MCF 10A (cell line): ENCODE measurements around the gene ATG12. TPM values are rescaled to one million over a fixed set of nuclear protein-coding genes. Genes with fewer than 3 reads are reported as not detected.
"Not testable (repeated sequence)": the region's sequence is repeated elsewhere in the genome, so short reads cannot be mapped to it uniquely, and the experiment has no call there.

Experiments
- BruUV-seq: library from RNA; stranded (reverse); fragments of 400-500 nt; replicated peaks from 2 replicates; lab custom pipeline; 2021; lab: Mats Ljungman, UMichigan
- CTCF ChIA-PET: fragments of 300-600 bp; sonication (Branson Sonifier 250); formaldehyde crosslinking; extraction: SDS; loops from one replicate; lab custom pipeline; 2021; ENCODE audit warnings: antibody characterized with exemption, inconsistent platforms; lab: Yijun Ruan, JAX
- POLR2A ChIA-PET: fragments of 300-600, 350-650 bp; sonication (Branson Sonifier 250); formaldehyde crosslinking; extraction: SDS; loops from one replicate; lab custom pipeline; 2020; ENCODE audit warnings: antibody characterized with exemption, inconsistent platforms; lab: Yijun Ruan, JAX
- DNase-seq: peaks from one replicate; pipeline ENCODE4 v3.0.0-alpha.2; 2018; ENCODE audit not compliant: unreplicated experiment
- H3K27ac Mint-ChIP-seq: one replicate; pipeline ENCODE4 v1.8.0; 2022; ENCODE audit warnings: mild to moderate bottlenecking, low read depth, mixed read lengths; ENCODE audit not compliant: unreplicated experiment
- H3K27me3 Mint-ChIP-seq: one replicate; pipeline ENCODE4 v1.8.0; 2022; ENCODE audit warnings: mixed read lengths; ENCODE audit not compliant: insufficient read depth, unreplicated experiment
- H3K36me3 Mint-ChIP-seq: one replicate; pipeline ENCODE4 v1.8.0; 2022; ENCODE audit warnings: mild to moderate bottlenecking, moderate library complexity, mixed read lengths; ENCODE audit not compliant: insufficient read depth, unreplicated experiment
- H3K4me1 Mint-ChIP-seq: one replicate; pipeline ENCODE4 v1.8.0; 2022; ENCODE audit warnings: mixed read lengths; ENCODE audit not compliant: insufficient read depth, unreplicated experiment
- H3K4me3 Mint-ChIP-seq: one replicate; pipeline ENCODE4 v1.8.0; 2022; ENCODE audit warnings: mild to moderate bottlenecking, moderate library complexity, mixed read lengths; ENCODE audit not compliant: unreplicated experiment
- H3K9me3 Mint-ChIP-seq: one replicate; pipeline ENCODE4 v1.8.0; 2022; ENCODE audit warnings: mixed read lengths; ENCODE audit not compliant: unreplicated experiment
- CTCF ChIP-seq: fragments of 200-600 bp; IDR thresholded peaks from one replicate; pipeline ENCODE4 v1.8.0; 2022; ENCODE audit warnings: antibody characterized with exemption, mild to moderate bottlenecking; ENCODE audit not compliant: unreplicated experiment
- intact Hi-C: fragments of 100-400 bp; cut with micrococcal nuclease; formaldehyde crosslinking; loops from 2 replicates; pipeline ENCODE4 v1.14.1; 2022
- total RNA-seq: library from RNA; stranded (reverse); gene quantifications from 2 replicates; pipeline ENCODE4 v1.2.3, GENCODE V29; 2022

ATG12 gene
- total RNA-seq, 1 experiment from 2014 or later, result 42.6 TPM

GRCh38 chr5:115835481-115835880 is 5.9 kb downstream of the ATG12 start:
- CTCF ChIA-PET, result interaction anchor here (0.7 to 2.4 kb wide), 4 partner anchors 131 to 1051 kb away, joined by 3 to 20 read pairs (median 4); no protein-coding TSS in a partner anchor
- POLR2A ChIA-PET, result no interaction called here
- no peak for TF ChIP-seq CTCF
- intact Hi-C loops, result loop anchor here (10.0 kb wide), 1 partner anchor 199 kb away; the partner anchor contains the start of gene ARL14EPL
- BruUV-seq, result no TSS peak
- no peak overlapping the region for H3K4me3 Mint-ChIP-seq
- peaks cover 73% of the 10 kb centered on the region for H3K36me3 Mint-ChIP-seq
- H3K27me3 Mint-ChIP-seq, result no peaks in the 10 kb centered on the region
- peaks cover 18% of the 10 kb centered on the region for H3K4me1 Mint-ChIP-seq
- no peak overlapping the region for H3K27ac Mint-ChIP-seq
- no peak for DNase-seq
- no peaks in the 10 kb centered on the region for H3K9me3 Mint-ChIP-seq

GRCh38 chr5:115831163-115831768 is 10.1 kb downstream of the ATG12 start:
- ChIA-PET POLR2A (interaction anchor here (0.7 to 2.2 kb wide), 3 partner anchors 10 to 288 kb away, joined by 3 to 8 read pairs (median 3); partner anchors contain the start of genes AP3S1, ATG12 and TMED7), CTCF (interaction anchor here (0.6 to 2.7 kb wide), 19 partner anchors 10 to 1044 kb away, joined by 3 to 54 read pairs (median 4); no protein-coding TSS in a partner anchor)
- TF ChIP-seq CTCF, result peak; percentile 62
- peak overlapping the region; percentile 19 for H3K27ac Mint-ChIP-seq
- H3K36me3 Mint-ChIP-seq, result peaks cover 66% of the 10 kb centered on the region
- no TSS peak for BruUV-seq
- H3K4me1 Mint-ChIP-seq, result peaks cover 7% of the 10 kb centered on the region
- intact Hi-C loops, result loop anchor here (1.0 to 10.0 kb wide), 3 partner anchors 197 to 519 kb away; partner anchors contain the start of gene ARL14EPL
- peaks cover 6% of the 10 kb centered on the region for H3K9me3 Mint-ChIP-seq
- no peak overlapping the region for H3K4me3 Mint-ChIP-seq
- H3K27me3 Mint-ChIP-seq, result no peaks in the 10 kb centered on the region
- peak; percentile 63 for DNase-seq

GRCh38 chr5:115829913-115830312 is 11.5 kb downstream of the ATG12 start:
- Mint-ChIP-seq H3K36me3 (peaks cover 52% of the 10 kb centered on the region), H3K4me1 (peaks cover 7% of the 10 kb centered on the region), H3K27me3 (no peaks in the 10 kb centered on the region), H3K4me3 (no peak overlapping the region), H3K9me3 (peaks cover 12% of the 10 kb centered on the region), H3K27ac (no peak overlapping the region)
- intact Hi-C loops, result loop anchor here (5.0 to 10.0 kb wide), 2 partner anchors 205 to 518 kb away; partner anchors contain the start of gene ARL14EPL
- POLR2A ChIA-PET, result no interaction called here
- TF ChIP-seq CTCF, result no peak
- no TSS peak for BruUV-seq
- no peak for DNase-seq
- CTCF ChIA-PET, result interaction anchor here (0.9 to 1.0 kb wide), 2 partner anchors 195 to 454 kb away, joined by 3 read pairs; no protein-coding TSS in a partner anchor

- no peak overlapping the region for H3K27ac Mint-ChIP-seq
- H3K4me1 Mint-ChIP-seq, result peaks cover 1% of the 10 kb centered on the region
- no peaks in the 10 kb centered on the region for H3K27me3 Mint-ChIP-seq
- no TSS peak for BruUV-seq
- ChIA-PET CTCF (interaction anchor here (0.7 to 1.4 kb wide), 2 partner anchors 190 to 1517 kb away, joined by 4 to 7 read pairs; no protein-coding TSS in a partner anchor), POLR2A (interaction anchor here (0.6 to 1.3 kb wide), 2 partner anchors 14 to 938 kb away, joined by 3 to 5 read pairs; no protein-coding TSS in a partner anchor)
- peaks cover 29% of the 10 kb centered on the region for H3K36me3 Mint-ChIP-seq
- DNase-seq, result no peak
- H3K9me3 Mint-ChIP-seq, result peaks cover 17% of the 10 kb centered on the region
- intact Hi-C loops, result no loop called here
- H3K4me3 Mint-ChIP-seq, result no peak overlapping the region
- TF ChIP-seq CTCF, result no peak
These were observed 15.4 kb downstream of the ATG12 start for GRCh38 chr5:115825948-115826347.

GRCh38 chr5:115824983-115825382 is 16.4 kb downstream of the ATG12 start:
- BruUV-seq, result not testable (repeated sequence)
- H3K36me3 Mint-ChIP-seq, result peaks cover 20% of the 10 kb centered on the region
- POLR2A ChIA-PET, result interaction anchor here (0.6 to 1.0 kb wide), 2 partner anchors 10 to 14 kb away, joined by 4 read pairs; no protein-coding TSS in a partner anchor

More at GRCh38 chr5:115824983-115825382, 16.4 kb downstream of the ATG12 start:
- intact Hi-C loops, CTCF ChIA-PET, H3K27me3 Mint-ChIP-seq, H3K4me1 Mint-ChIP-seq, H3K27ac Mint-ChIP-seq, DNase-seq, H3K4me3 Mint-ChIP-seq: not testable (repeated sequence)
- H3K9me3 Mint-ChIP-seq, result peaks cover 17% of the 10 kb centered on the region
